Superior temporal gyrus (tissue), 1 donor: ENCODE data around the gene UQCC5.

ENCODE experiments used
- DNase-seq: peaks from one replicate; pipeline ENCODE4 v3.0.0-alpha.2; 2016; ENCODE audit errors: extremely low spot score

The UQCC5 gene

GRCh38 chr3:52536369-52537164 is at the start of gene UQCC5:
Gene UQCC5 (plus strand): TSS chr3:52536605. CDS start chr3:52536756, 151 bp downstream.
- peak; percentile 98 for DNase-seq

GRCh38 chr3:52487050-52487787 is 49.2 kb upstream of the UQCC5 start:
- DNase-seq = no peak

- no peak for DNase-seq
These were observed 48.4 kb upstream of the UQCC5 start for GRCh38 chr3:52487788-52488691.

- no peak for DNase-seq
These were observed 47.7 kb upstream of the UQCC5 start for GRCh38 chr3:52488746-52489145.

- no peak for DNase-seq
These were observed 47.0 kb upstream of the UQCC5 start for GRCh38 chr3:52489453-52489852.

- DNase-seq = no peak
These were observed 46.1 kb upstream of the UQCC5 start for GRCh38 chr3:52490035-52490938.

GRCh38 chr3:52490939-52491526 is 45.4 kb upstream of the UQCC5 start:
- peak; percentile 15 for DNase-seq

DNA sequence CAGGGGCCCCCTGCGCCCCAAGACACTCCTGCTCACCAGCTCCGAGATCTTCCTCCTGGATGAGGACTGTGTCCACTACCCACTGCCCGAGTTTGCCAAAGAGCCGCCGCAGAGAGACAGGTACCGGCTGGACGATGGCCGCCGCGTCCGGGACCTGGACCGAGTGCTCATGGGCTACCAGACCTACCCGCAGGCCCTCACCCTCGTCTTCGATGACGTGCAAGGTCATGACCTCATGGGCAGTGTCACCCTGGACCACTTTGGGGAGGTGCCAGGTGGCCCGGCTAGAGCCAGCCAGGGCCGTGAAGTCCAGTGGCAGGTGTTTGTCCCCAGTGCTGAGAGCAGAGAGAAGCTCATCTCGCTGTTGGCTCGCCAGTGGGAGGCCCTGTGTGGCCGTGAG is 44.3 kb upstream of the UQCC5 start:
- DNase-seq = no peak

DNA sequence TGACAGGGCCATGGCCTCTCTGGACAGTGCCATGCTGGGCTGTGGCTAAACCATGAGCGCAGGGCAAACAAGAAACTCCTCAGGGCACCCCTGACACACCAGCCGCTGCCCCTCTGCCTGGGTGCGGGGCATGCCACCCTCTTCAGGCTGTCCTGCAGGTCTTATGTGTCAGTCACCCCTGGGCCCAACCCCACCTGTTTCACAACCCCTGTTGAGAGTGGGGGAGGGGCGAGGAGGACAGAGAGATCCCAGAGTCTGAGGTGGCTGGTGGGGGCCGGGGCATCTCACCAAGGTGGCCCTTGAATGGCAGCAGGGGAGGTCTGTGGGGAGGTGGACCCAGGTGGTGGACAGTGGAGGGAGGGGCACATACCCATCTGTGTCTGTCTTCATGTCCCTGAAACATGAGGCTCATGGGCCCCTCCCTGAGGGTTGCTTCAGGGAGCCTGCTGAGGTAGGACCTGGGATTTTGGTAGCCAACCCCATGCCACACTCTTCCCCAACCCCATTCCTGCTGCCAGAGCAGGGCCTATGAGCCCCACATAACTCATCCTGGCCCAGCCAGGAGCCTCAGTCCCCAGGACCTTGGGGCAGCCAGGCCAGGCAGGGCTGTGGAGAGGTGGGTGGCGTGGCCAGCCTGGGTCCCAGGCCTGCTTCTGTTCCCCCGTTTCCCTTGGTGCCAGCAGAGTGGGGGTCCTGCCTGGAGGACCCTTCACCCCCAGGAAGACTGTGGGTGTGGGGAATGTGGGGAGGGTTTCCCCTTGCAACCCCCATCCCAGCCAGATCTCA is 43.0 kb upstream of the UQCC5 start:
- no peak for DNase-seq

- no peak for DNase-seq
These were observed 42.0 kb upstream of the UQCC5 start for GRCh38 chr3:52494445-52494844.

DNA sequence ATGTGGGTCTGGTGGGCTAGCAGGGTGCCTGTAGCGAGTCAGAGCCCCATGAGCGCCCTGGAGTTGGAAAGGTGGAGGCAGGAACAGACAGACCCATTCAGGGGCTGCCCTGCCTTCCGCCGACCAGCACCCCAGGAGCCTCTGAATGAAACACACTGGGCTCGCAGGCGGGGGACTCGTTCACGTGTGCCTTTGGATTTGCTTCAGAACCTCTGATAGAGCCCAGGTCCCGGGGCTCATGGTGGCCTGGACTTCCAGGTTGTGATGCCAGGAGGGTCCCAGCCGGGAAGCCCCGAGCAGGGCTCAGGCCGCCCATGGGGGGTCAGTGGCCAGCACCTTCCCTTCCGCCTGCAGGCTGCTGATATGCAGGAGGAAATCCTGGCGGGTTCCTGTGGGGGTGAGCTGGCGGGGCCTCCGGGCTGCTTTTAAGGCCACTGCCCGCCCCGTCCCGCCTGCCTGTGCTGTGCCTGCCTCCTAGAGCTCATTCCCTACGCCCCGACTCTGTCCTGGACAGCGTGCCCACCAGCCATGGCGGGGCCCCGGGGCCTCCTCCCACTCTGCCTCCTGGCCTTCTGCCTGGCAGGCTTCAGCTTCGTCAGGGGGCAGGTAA is 41.4 kb upstream of the UQCC5 start, which contains the start of gene STAB1:
STAB1 (plus strand) TSS at position 453 of the 610 bp plus-strand sequence; CDS start at position 529, 76 bp downstream.
- DNase-seq = no peak

GRCh38 chr3:52495777-52496602 is 40.4 kb upstream of the UQCC5 start:
- DNase-seq = no peak

DNA sequence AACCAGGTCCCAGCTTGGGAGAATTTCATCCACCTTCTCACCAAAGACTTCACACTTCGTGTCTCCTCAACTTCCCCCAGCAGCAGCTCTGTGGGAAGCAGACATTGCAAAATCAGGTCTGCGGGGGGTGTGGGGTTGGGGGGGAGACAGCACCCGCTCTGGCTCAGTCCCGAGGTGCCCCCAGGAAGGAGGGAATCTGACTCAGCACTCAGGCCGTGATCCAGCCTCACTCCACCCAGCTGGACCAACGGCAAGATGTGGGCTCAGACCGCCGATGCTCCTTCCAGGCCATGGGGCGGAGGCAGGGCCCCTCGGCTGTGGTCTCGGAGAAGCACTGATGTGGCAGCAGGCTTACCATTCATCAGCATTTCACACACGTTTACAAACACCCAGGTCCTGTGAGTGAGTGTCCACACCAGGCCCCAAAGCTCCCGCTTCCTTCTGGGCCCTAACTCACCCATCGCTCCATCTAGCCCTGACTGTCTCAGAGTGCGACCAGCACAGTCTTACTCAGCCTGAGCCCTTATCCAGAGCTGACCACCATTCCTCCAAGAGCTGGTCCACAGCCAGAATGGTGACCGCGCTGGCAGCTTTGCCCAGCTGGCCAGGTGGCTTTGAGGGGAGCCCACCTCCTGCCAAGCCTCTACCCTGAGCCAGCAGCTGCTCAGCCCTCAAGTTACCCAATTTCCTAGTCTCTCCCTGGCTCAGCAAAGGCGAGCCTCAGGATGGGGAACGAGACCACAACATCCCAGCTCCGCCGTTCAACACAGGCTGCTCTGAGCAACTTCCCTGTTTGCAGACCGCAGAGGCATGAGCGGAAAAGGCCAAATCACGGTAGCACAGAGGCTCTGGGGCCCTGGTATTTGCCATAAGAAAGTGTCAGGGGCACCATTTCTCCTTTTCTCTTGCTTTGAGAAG is 38.0 kb upstream of the UQCC5 start:
- peak; percentile 13 for DNase-seq

GRCh38 chr3:52501046-52501445 is 35.4 kb upstream of the UQCC5 start:
- no peak for DNase-seq

GRCh38 chr3:52502001-52502400 is 34.4 kb upstream of the UQCC5 start:
- DNase-seq = no peak

- no peak for DNase-seq
These were observed 33.5 kb upstream of the UQCC5 start for GRCh38 chr3:52502808-52503350.
